Measurements from ENCODE around the gene LTB4R2.

- no peak for TF ChIP-seq EZH2 (IDR thresholded peaks at IDR 0.05)
- no peak for TF ChIP-seq POLR2AphosphoS5 (IDR thresholded peaks at IDR 0.05; ENCODE audit: borderline replicate concordance, low read depth, low read length)
- TF ChIP-seq FOXP2 (optimal IDR thresholded peaks at IDR 0.05; ENCODE audit: control extremely low read depth, extremely low read length, insufficient read depth), result no peak
Observed at GRCh38 chr14:24351517-24351916, 41.6 kb downstream of the LTB4R2 start.
